ENCODE results near the gene CPNE4. TPM values are rescaled to one million over a fixed set of nuclear protein-coding genes. Genes with fewer than 3 reads are reported as not detected.
A peak's percentile ranks its signal among the peaks of the same experiment; 100 is the strongest.

The CPNE4 gene
- not detected for total RNA-seq

DNA sequence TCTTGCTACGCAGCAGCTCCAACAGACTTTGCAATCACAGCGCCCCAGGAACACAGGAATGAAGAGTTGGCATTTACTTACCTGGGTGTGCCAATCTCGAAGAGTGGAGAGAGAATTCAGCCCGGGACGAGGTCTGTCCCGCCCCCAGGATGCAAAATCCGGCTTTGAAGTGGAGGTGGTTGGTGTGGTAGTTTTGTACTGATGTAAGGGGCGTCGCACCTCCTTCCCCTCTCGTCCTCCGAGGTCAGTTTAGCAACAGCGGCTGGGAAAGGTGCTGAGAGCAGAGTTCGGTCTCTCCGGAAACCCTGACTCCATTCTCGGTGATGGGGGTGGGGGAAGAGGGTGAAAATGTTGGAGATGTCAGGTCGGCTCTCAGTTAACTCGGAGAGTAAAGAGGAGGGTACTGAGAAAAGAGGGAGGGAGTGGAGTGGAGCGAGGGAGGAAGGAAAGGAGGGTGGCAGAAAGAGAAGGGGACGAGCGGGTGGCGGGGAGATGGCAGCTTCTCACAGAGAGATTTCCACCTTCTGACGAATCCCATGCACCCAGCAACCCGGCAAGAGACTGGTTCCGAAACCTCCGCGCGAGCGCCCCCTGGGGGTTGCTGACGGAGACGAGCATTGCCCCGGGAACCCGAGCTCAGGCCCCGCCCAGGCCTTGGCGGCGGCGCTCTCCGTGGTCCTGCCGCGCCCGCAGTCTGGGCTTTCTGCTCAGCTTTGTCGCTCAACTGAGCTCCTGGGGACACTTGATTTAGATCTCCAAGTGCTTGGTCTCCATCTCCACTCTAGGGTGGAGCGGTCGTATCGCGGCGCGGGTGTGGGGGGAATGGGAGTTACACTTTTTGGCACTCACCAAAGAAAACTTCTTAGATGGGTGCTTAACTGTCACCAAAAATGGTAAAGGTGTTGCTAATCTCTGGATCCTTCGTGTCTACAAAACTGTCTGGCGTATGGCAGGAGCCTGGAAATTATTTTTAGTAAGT is at the start of gene CPNE4:
Gene CPNE4, minus strand, starts transcription at position 529 of the 979 bp plus-strand sequence.
- Histone ChIP-seq H3K4me1 (no peaks in the 10 kb centered on the region), H3K4me3 (peak within 1 kb of the TSS in 1 of 4 donors; percentile 12), H3K27ac (no peak within 1 kb of the TSS), H3K9me3 (no peaks in the 10 kb centered on the region), H3K27me3 (peaks cover 36 to 47% (median 42%) of the 10 kb centered on the region in 3 donors), H3K36me3 (no peaks in the 10 kb centered on the region)
- in situ Hi-C loops (cut with MboI; ENCODE audit: low sequenced_read_pairs in 4 of 4) (loop anchor here in 1 of 4 donors (25.0 kb wide), 1 partner anchor 997 kb away; the partner anchor contains the start of genes ASTE1 and NEK11), intact Hi-C loops (cut with DNase I; ENCODE audit: low total_unique reads) (loop anchor here (5.0 kb wide), 1 partner anchor 308 kb away; no protein-coding TSS in a partner anchor)
- peak; percentile 18 to 22 for DNase-seq
- ATAC-seq = no peak
- no peak for TF ChIP-seq POLR2A (IDR thresholded peaks at IDR 0.05)
- TF ChIP-seq, protein P1, sequence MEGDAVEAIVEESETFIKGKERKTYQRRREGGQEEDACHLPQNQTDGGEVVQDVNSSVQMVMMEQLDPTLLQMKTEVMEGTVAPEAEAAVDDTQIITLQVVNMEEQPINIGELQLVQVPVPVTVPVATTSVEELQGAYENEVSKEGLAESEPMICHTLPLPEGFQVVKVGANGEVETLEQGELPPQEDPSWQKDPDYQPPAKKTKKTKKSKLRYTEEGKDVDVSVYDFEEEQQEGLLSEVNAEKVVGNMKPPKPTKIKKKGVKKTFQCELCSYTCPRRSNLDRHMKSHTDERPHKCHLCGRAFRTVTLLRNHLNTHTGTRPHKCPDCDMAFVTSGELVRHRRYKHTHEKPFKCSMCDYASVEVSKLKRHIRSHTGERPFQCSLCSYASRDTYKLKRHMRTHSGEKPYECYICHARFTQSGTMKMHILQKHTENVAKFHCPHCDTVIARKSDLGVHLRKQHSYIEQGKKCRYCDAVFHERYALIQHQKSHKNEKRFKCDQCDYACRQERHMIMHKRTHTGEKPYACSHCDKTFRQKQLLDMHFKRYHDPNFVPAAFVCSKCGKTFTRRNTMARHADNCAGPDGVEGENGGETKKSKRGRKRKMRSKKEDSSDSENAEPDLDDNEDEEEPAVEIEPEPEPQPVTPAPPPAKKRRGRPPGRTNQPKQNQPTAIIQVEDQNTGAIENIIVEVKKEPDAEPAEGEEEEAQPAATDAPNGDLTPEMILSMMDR (IDR thresholded peaks at IDR 0.05 in 4 of 5, conservative IDR thresholded peaks at IDR 0.05 in 1 of 5) = peak in 4 of 5 experiments; percentile 17 to 38 (median 26)

DNA sequence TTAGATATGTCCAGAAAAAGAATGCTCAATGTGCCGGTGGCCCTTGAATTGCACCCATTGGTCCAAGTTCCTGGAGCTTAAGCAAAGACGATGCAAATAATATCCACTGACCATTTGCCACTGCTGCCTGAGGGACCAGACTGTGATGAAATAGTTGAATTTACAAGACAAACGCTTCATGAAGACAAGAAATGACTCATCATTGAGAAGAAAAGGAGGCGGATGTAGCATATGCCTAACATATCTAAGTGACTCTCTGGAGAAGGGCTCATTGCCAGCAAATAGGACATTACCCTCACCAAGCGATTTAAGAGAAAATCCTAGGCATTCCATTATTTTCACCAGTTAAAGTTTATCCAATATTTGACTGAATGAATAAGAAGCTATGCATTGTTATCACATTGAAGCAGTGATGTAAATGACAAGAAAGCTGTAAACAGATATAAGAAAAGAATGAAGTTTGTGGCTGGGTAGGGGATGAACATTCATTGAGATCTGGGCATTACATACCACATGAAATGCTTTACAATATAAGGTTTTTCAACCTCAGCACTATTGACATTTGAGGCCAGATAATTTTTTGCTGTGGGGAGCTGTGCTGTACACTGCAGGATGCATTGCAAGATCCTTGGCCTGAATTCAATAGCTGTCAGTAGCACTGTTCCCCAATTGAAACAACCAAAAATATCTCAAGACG is 48.9 kb upstream of the CPNE4 start:
- in situ Hi-C loops (cut with MboI; ENCODE audit: low sequenced_read_pairs in 4 of 4) (no loop called here), intact Hi-C loops (cut with DNase I; ENCODE audit: low total_unique reads) (no loop called here)
- no peak overlapping the region for H3K27ac ChIP-seq
- H3K36me3 ChIP-seq = no peaks in the 10 kb centered on the region
- H3K4me3 ChIP-seq = no peak overlapping the region
- no peaks in the 10 kb centered on the region for H3K9me3 ChIP-seq
- ATAC-seq = no peak
- no peaks in the 10 kb centered on the region for H3K27me3 ChIP-seq
- no peak for TF ChIP-seq POLR2A (IDR thresholded peaks at IDR 0.05)
- TF ChIP-seq, protein P1 (IDR thresholded peaks at IDR 0.05 in 4 of 5, conservative IDR thresholded peaks at IDR 0.05 in 1 of 5) = no peak
- H3K4me1 ChIP-seq = no peaks in the 10 kb centered on the region
- no peak for DNase-seq

DNA sequence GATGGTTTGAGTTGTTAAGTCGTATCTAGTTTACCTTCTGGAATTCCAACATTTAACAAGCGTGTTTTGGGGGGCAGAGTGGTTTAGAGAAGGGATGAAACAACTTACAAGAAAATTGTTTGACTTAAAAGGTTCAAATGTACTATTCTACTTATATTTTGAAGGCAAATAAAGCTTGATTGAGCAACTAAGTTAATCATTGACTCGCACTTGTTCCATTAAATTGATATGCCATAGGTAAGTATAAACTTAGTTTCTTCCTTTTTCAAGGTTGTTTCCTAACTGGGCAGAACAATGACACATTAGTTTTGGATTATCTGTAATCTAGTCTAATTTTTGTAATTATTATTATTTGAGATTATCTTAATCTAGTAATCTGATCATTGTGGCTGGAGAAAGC is 48.3 kb upstream of the CPNE4 start:
- no peak for TF ChIP-seq POLR2A (IDR thresholded peaks at IDR 0.05)
- TF ChIP-seq, protein P1 (IDR thresholded peaks at IDR 0.05 in 4 of 5, conservative IDR thresholded peaks at IDR 0.05 in 1 of 5) = no peak
- DNase-seq (no peak), ATAC-seq (no peak)
- no peaks in the 10 kb centered on the region for H3K4me1 ChIP-seq
- H3K9me3 ChIP-seq = no peaks in the 10 kb centered on the region
- in situ Hi-C loops (cut with MboI; ENCODE audit: low sequenced_read_pairs in 4 of 4) = no loop called here
- H3K36me3 ChIP-seq = no peaks in the 10 kb centered on the region
- no peaks in the 10 kb centered on the region for H3K27me3 ChIP-seq
- intact Hi-C loops (cut with DNase I; ENCODE audit: low total_unique reads) = no loop called here
- no peak overlapping the region for H3K27ac ChIP-seq
- no peak overlapping the region for H3K4me3 ChIP-seq

DNA sequence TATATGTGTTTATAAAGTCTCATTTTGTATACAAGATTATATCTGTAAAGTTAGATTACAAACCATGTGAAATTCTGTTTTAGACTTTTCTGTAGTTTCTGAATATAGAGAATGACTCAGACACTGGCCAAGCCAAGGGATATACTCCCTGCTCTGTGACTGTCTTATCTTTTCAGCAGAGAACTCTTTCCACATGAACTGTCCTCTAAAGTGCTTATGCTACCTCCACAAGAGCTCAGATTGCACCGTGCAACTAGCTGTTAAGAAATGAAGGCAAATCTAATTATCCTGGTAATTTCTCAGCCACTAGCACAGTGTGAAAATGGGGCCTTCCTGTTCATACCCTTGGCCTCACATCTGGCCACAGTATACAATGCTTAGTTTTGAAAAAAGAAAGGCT is 44.3 kb upstream of the CPNE4 start:
- Histone ChIP-seq H3K27ac (no peak overlapping the region), H3K4me3 (no peak overlapping the region), H3K27me3 (no peaks in the 10 kb centered on the region), H3K36me3 (no peaks in the 10 kb centered on the region), H3K9me3 (no peaks in the 10 kb centered on the region), H3K4me1 (no peaks in the 10 kb centered on the region)
- in situ Hi-C loops (cut with MboI; ENCODE audit: low sequenced_read_pairs in 4 of 4) (no loop called here), intact Hi-C loops (cut with DNase I; ENCODE audit: low total_unique reads) (no loop called here)
- DNase-seq = no peak
- TF ChIP-seq POLR2A (IDR thresholded peaks at IDR 0.05) = no peak
- TF ChIP-seq, protein P1 (IDR thresholded peaks at IDR 0.05 in 4 of 5, conservative IDR thresholded peaks at IDR 0.05 in 1 of 5) = no peak
- ATAC-seq = no peak
